ENCODE results near the gene MYBPC1.
"Not testable (repeated sequence)": the region's sequence is repeated elsewhere in the genome, so short reads cannot be mapped to it uniquely, and the experiment has no call there.

Gene MYBPC1

GRCh38 chr12:101660662-101661061 lies 65.9 kb downstream of the MYBPC1 start:
- not testable (repeated sequence) for DNase-seq (ENCODE audit: low read depth in 2 of 2)

GRCh38 chr12:101663298-101663697 lies 68.5 kb downstream of the MYBPC1 start:
- DNase-seq (ENCODE audit: low read depth in 2 of 2) = no peak

- DNase-seq (ENCODE audit: low read depth in 2 of 2) = no peak
These were observed 70.2 kb downstream of the MYBPC1 start for GRCh38 chr12:101664992-101665391.

- no peak for DNase-seq (ENCODE audit: low read depth in 2 of 2)
These were observed 71.4 kb downstream of the MYBPC1 start for GRCh38 chr12:101666052-101666728.

GRCh38 chr12:101667591-101667990 lies 72.8 kb downstream of the MYBPC1 start:
- DNase-seq (ENCODE audit: low read depth in 2 of 2) = no peak

- DNase-seq (ENCODE audit: low read depth in 2 of 2) = peak in 1 of 2 donors; percentile 1
These were observed 75.4 kb downstream of the MYBPC1 start for GRCh38 chr12:101670007-101670671.

GRCh38 chr12:101671157-101671791 lies 76.5 kb downstream of the MYBPC1 start:
- peak in 1 of 2 donors; percentile 1 for DNase-seq (ENCODE audit: low read depth in 2 of 2)

GRCh38 chr12:101671833-101672232 lies 77.1 kb downstream of the MYBPC1 start:
- DNase-seq (ENCODE audit: low read depth in 2 of 2) = no peak

- no peak for DNase-seq (ENCODE audit: low read depth in 2 of 2)
These were observed 80.8 kb downstream of the MYBPC1 start for GRCh38 chr12:101675555-101675954.

GRCh38 chr12:101676497-101676896 lies 81.7 kb downstream of the MYBPC1 start:
- not testable (repeated sequence) for DNase-seq (ENCODE audit: low read depth in 2 of 2)

GRCh38 chr12:101678081-101678480 lies 83.3 kb downstream of the MYBPC1 start:
- no peak for DNase-seq (ENCODE audit: low read depth in 2 of 2)

GRCh38 chr12:101680240-101680639 lies 85.5 kb downstream of the MYBPC1 start:
- no peak for DNase-seq (ENCODE audit: low read depth in 2 of 2)

- no peak for DNase-seq (ENCODE audit: low read depth in 2 of 2)
These were observed 85.9 kb downstream of the MYBPC1 start for GRCh38 chr12:101680647-101681046.

GRCh38 chr12:101681627-101682026 lies 86.9 kb downstream of the MYBPC1 start:
- DNase-seq (ENCODE audit: low read depth in 2 of 2) = not testable (repeated sequence)

- DNase-seq (ENCODE audit: low read depth in 2 of 2) = no peak
These were observed 90.3 kb downstream of the MYBPC1 start for GRCh38 chr12:101685092-101685491.

- no peak for DNase-seq (ENCODE audit: low read depth in 2 of 2)
These were observed 91.4 kb downstream of the MYBPC1 start for GRCh38 chr12:101686176-101686575.

GRCh38 chr12:101690544-101691098 lies 95.8 kb downstream of the MYBPC1 start:
- no peak for DNase-seq (ENCODE audit: low read depth in 2 of 2)

GRCh38 chr12:101691503-101692096 lies 96.8 kb downstream of the MYBPC1 start:
- DNase-seq (ENCODE audit: low read depth in 2 of 2) = no peak

GRCh38 chr12:101694297-101694848 lies 99.6 kb downstream of the MYBPC1 start:
- DNase-seq (ENCODE audit: low read depth in 2 of 2) = no peak

GRCh38 chr12:101694986-101695385 lies 100.2 kb downstream of the MYBPC1 start:
- no peak for DNase-seq (ENCODE audit: low read depth in 2 of 2)

GRCh38 chr12:101695706-101696105 lies 100.9 kb downstream of the MYBPC1 start:
- DNase-seq (ENCODE audit: low read depth in 2 of 2) = no peak
